Measurements from ENCODE around the gene SUCO. TPM values are rescaled to one million over a fixed set of nuclear protein-coding genes. Genes with fewer than 3 reads are reported as not detected.
A peak's percentile ranks its signal among the peaks of the same experiment; 100 is the strongest.

The SUCO gene
- total and polyA plus RNA-seq, 2 of the 13 experiments (the other 11 are each of a cell fraction or from before 2014, with no cell fraction given): 12.6 to 25.5 TPM

- TF ChIP-seq MXD3 (CRISPR knock-in tag; IDR thresholded peaks at IDR 0.05): peak; percentile 57; the same call in 1 of the 2 replicates
- TF ChIP-seq NONO (IDR thresholded peaks at IDR 0.05): no peak
- TF ChIP-seq NONO (CRISPR knock-in tag; conservative IDR thresholded peaks at IDR 0.05): peak; percentile 80
- TF ChIP-seq ZNF251 (CRISPR knock-in tag; IDR thresholded peaks at IDR 0.05): no peak
- TF ChIP-seq SNAPC4 (CRISPR knock-in tag; IDR thresholded peaks at IDR 0.05): peak; percentile 14; the same call in 1 of the 2 replicates
- peak; percentile 45 for TF ChIP-seq ATF3 (CRISPR knock-in tag; IDR thresholded peaks at IDR 0.05)
- no peak for TF ChIP-seq ZBED4 (CRISPR knock-in tag; IDR thresholded peaks at IDR 0.05; ENCODE audit: borderline replicate concordance)
- TF ChIP-seq THAP8 (CRISPR knock-in tag; IDR thresholded peaks at IDR 0.05; ENCODE audit: borderline replicate concordance): 0 out of 2 replicates have a peak, but pooled peaks have one; percentile 14
- TF ChIP-seq MLXIP (CRISPR knock-in tag; IDR thresholded peaks at IDR 0.05; ENCODE audit: borderline replicate concordance): no peak
- peak; percentile 47; the same call in 1 of the 2 replicates for TF ChIP-seq ZNF331 (CRISPR knock-in tag; IDR thresholded peaks at IDR 0.05)
- TF ChIP-seq PHB2 (IDR thresholded peaks at IDR 0.05; ENCODE audit: partially characterized antibody): no peak
- no peak for TF ChIP-seq ZNF513 (CRISPR knock-in tag; conservative IDR thresholded peaks at IDR 0.05)
Observed at GRCh38 chr1:172532700-172533512, at the start of gene SUCO (continued).

All from HepG2 (cell line).